GM19328 (cell line): ENCODE data around the gene SH3D21.

Experiments
- ATAC-seq: cut with Tn5 transposase; IDR thresholded peaks from one replicate; pipeline ENCODE4 v1.9.1; 2021; ENCODE audit warnings: mild to moderate bottlenecking, moderate library complexity; ENCODE audit not compliant: unreplicated experiment

The SH3D21 gene

DNA sequence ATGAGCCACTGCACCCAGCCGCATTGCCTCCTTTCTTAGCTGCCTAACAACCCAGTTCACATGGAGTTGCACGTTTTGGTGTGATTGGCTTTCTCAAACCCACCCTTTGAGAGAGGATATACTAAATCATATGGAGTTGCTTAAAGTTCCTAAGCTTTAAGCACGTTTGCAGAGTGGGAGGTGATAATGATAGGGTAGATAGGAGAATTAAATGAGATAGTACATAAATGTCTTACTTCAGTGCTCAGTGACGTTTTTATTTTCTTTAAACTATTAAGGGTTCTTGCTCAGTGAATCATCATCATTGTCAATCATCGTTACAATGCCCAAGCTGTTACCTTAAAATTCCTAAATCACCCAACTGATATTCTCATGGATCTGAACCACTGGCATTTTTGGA lies 2.9 kb upstream of the SH3D21 start:
- ATAC-seq, result no peak

DNA sequence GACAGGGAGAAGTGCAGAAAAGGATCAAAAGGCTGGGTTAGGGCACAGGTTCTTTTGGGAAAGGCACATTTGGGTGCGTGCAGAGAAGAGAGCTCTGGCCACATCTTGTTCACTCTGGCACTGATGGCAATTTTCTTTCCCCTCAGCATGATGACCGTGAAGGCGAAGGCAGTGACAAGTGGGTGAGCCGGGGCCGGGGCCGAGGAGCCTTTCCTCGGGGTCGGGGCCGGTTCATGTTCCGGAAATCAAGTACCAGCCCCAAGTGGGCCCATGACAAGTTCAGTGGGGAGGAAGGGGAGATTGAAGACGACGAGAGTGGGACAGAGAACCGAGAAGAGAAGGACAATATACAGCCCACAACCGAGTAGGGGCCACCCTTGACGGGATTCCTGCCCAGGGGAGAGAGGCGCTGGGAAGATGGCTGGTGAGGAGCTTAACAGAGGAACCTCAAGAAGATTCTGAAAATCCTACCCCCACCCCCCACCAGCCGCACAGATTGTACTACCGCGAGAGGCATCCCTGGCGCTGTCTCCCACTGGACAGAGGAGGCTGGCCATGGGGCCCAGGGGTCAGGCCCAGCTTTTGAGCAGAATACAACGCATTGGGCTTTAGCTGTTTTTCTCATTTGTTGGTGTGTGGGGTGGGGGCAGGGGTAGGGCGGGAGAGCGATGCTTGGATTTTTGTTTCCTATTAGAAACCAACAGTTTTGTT lies 2.4 kb upstream of the SH3D21 start:
- ATAC-seq, result no peak

DNA sequence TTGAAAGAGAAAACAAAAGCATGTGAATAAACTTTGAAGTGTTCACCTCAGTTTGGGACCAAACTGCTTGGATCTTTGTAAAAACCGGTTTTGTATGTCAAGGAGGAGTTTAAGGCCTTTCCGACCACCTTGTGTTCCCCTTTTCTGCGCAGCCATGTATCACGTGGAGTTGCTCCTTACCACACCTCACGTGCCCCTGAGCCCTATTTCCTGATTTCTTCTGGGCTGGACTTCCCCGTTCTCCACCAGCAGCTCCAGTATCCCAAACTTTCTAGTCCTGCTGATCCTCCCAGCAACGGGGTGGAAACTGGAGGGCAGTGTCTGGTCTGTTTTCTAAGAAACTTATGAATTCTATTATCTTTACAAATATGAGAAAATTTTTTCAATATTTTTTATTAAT lies 1.6 kb upstream of the SH3D21 start:
- no peak for ATAC-seq

DNA sequence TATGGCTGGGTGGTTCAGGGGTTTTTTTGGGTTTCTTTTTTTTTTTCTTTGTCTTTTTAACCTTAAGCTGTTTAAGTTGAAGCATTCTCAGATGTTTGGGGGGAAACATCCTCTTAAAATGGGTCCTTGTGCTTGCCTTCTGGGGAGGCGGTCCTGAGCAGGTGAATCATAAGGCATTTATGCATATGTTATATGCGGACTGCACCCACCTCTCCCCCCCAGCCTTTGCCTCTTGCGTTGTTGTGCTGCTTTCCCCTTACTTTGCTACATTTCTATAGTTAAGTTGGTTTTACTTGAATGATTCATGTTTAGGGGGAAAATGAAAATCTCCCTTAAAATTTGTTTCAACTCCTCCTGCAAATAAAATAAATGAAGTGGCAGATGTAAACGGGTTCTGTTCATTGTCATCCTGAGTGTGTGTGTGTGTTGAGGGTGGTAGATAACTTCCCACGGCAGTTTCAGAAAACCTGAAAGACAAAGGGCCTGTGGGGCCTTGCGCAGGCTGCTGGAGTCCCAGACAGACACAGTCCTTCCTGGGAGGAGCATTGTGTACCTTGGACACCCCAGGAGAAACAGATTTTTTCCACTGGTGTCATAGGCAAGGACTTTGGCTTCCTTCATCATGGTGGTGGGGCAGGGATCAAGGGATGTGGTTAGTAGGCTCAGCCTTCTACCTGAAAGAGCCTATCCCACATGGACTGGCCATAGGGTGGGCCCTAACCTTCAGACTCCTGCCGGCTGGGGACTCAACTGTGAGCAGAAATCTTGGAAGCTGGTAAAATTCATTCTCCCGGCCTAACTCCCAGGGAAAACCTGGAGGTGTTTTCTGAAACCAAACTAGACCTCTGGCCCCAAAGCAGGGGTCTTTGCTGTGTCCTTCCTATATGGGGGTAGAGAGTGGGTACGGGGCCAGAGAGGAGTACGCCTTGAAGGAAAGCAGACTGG lies 926 bp upstream of the SH3D21 start:
- no peak for ATAC-seq

DNA sequence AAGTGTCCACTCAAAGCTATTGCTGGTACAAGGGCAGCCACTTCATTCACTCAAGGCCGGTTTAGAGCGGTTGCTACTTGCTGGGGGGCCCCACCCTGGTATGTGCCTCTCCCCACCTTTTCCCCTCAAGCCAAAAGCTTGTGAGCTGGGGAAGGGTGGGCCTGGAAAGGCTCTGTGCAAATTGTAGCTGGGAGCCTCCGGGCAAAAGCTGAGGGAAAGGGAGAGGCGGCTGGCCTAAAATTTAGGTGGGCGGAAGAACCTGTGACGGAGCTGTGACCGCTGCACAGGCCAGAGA lies 306 bp upstream of the SH3D21 start:
- ATAC-seq, result no peak

DNA sequence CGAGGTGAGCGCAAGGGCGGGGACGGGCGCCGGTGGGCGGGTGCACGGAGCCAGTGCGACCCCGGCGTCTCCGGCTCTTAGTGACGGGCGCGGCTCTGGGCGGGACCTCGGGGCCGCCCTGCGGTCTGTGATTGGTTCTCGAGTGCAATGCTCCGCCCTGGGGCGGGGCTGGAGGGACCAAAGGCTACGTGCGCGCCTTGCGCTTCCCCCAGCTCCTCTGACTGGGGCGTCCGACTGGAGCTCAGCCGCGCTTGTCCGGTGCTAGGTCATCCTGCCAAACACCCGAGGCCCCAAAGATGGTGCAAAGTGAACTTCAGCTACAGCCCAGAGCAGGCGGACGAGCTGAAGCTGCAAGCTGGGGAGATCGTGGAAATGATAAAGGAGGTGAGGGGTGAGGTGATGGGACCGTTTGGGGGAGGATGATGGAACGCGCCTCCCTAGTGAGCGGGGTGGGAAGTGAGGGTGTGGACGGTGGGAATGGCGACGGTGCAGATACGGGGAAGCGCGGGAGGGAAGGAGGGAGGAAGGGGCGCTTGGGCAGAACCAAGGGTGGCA lies 811 bp downstream of the SH3D21 start:
- peak; percentile 99 for ATAC-seq

DNA sequence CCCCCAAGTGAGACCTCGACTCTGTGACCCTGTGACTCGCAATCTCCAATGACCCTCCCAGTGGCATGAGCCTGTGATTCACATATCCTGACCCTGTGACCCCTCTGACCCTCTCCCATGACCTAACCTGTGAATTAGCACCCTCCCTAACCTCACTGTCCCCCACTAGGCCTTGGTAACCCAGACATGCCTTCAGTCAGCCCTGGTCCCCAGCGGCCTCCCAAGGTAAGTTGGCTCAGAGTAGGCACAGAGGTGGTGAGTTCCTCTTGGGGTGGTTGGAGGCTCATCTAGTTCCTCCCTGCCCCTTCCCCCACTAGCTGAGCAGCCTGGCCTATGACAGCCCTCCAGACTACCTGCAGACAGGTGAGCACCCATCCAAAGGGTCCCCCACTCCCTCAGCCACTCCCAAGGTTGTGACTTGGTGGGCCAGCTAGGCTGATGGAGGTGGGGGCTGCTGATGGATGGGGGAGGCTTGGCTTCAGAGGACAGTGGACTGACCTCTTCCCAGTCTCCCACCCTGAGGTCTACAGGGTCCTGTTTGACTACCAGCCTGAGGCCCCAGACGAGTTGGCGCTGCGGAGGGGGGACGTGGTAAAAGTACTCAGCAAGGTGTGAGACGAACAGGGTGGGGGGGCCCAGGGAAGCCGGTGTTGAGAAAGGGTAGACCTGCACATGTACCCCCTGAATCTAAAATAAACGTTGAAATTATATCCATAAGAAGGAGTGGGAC lies 1.6 kb downstream of the SH3D21 start:
- ATAC-seq, result no peak

DNA sequence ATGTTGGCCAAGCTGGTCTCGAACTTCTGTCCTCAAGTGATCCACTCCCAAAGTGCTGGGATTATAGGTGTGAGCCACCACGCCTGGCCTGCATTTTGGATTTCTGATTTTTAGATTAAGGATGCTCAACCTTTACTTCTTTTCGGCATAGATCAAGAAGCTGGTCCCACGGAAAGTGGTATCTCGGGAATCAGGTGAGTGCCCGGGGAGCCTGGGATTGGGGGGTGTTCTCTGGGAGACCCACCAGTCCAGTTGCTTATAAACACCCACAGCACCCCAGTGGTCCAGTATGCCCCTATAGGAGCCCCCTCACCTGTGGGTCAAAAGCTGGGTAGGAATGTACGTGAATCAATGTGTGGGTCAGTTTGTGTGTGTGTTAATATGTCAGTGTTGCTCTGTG lies 3.2 kb downstream of the SH3D21 start:
- ATAC-seq, result no peak

DNA sequence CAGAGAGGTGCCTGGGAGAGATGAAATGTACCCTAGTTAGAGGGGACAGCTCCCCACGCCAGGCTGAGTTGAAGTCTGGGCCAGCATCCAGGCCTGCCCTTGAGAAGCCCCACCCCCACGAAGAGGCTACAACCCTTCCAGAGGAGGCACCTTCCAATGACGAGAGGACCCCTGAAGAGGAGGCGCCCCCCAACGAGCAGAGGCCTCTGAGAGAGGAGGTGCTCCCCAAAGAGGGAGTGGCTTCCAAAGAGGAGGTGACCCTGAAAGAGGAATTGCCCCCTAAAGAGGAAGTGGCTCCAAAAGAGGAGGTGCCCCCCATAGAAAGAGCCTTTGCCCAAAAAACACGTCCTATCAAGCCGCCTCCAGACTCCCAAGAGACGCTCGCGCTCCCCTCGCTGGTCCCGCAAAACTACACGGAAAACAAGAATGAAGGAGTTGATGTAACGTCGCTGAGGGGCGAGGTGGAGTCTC lies 14.2 kb downstream of the SH3D21 start:
- ATAC-seq, result no peak

DNA sequence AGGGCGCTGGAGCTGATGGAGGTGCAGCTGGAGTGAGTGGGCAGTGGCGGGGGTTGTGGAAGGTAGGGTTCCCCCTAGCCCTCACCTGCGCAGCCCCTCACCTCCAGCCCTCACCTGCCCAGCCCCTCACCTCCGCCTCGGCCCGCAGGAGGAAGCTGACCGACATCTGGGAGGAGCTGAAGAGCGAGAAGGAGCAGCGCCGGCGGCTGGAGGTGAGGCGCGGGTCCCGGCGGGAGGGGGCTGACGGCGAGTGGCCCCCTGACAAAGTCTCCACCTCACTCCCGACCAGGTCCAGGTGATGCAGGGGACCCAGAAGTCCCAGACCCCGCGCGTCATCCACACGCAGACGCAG lies 14.6 kb downstream of the SH3D21 start:
- no peak for ATAC-seq

DNA sequence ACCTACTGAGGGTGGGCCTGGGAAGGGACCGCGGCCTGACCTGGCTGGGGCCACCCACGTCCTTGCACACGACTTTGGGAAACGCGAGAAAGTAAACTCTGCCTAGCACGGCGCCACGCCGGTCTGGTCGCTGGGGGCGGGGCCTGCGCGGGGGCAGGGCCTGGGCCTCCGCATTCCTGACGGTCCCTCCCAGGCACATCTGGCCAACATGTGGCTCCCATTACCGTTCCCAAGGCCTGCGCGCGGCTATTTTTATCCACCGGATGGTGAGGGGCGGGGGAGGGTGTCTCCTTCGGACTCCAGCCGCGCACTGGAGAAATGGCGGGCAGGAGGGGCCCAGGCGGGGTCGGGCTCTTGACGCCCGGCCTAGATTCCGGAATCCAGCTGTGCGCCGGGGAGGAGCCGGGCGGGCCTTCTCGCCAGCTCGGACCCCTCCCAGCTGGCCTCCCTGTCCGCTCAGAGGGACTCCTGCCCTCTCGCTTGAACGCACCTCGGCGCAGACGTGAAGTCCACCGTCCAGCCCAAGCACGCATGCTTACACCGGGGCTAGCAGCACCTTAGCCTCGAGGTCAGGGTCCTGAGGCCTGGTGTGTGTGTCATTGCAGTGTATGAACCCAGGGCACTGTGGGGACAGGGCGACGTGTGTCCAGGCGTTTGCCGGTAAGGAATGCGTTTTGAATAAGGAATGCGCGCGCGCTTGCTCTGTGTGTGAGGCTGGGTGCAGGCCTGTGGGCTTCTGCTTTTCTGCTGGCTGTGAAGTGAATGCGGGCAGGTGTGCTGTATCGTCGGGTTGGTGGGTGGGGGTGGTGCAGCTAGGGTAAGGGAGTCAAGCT lies 15.2 kb downstream of the SH3D21 start:
- ATAC-seq, result no peak

DNA sequence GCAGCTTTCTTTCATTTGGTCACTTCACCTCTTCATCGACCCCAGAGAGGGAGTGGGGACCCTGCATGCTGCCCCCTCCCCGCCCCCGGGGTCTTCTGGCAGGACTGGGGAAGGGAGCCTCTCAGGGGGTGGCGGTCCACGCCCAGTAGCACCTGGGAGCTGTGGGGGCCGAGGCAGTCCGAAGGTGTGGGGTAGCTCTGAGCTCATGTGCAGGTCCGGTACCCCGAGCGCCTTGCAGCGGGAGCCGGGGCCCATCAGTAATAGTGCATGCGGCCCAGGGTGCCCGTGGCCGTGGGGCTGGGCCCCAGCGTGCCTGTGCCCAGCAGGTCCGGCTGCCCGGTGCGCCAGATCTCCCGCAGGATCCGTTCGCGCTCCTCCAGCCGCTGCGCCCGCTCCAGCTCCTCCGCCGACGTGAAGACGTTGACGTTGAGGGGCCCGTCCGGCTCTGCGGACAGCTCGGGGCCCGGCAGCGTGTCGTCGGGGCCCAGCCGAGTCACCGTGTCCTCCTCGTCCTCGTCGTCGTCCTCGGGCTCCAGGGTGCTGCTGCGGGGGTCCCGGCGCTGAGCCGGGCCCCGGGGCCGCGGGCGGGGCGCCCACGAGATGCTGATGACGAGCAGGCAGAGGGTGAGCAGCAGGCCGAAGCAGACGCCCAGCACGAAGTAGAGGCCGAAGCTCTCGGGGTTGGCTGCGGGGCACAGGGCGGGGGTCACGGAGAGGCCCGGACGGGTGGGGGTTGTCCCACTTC lies 16.0 kb downstream of the SH3D21 start:
- ATAC-seq, result no peak

DNA sequence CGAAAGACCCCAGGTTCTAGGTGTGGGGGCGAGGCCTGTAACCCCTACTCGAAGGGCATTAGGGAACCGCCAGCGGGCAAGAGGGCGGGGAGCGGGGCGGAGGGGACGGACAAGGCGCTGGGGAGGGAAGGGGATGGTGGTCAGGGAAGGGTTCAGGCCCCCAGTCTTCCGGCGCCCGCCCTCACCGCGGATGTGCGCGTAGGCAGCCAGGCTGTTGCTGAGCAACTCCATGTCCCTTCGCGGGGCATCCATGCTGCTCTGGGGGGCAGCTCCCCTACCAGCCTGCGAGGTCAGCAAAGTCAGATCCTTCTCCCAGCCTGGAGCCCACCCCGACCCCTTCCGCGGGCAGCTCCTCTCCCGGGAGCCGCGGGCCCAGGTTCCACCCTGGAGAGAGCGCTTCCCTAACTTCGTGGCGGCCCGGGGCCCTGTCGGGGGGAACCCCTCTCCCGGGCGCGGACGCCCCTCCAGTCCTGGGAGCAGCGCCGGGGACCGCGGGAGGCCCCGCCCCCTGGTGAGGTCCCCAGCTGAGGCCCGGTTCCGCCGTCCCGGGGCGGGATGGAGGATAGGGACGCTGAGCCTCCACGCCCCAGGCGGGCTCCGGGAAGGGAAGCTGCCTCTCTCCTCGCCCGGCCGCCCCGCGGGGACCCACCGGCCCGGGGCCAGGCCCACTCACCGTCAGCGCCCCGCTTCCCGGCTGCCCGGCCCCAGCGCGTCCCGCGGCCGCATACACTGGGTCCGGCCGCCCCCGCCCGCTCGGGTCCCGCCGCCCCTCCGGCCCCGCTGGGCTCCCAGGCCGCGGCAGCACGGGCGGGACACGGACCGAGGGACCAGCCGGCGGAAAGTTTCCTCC lies 16.8 kb downstream of the SH3D21 start:
- no peak for ATAC-seq

DNA sequence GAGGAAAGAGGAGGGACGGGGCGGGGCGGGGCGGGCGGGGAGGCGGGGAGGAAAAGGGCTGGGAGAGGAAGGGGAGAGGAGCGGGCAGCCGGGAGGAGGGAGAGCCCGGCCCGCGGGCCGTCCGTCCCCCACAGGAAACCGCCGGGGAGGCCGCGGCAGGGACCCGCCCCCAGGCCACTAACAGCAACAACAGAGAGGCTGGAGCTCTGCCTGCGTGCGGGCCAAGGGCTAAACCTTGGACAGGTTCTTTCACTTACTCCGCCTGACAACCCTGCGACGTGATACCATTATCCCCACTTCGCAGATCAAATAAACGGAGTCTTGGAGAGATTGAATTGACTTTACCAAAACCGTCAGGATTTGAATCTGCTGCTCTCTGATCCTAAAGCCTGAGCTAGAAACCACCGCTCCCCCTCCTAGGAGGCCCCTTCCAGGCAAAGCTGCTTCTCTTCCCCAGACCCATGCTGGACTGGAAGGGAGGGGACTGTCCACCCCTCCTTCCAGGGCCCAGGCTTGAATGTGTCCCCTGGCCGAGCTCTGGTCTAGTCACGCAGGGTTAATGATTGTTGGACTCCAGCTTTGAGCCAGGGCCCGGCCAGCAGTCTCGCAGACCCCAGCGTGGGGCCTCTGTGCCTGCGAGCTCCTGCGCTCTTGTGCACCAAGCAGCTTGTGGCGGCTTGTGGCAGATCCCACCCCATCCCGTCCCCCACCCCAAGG lies 17.6 kb downstream of the SH3D21 start, which contains the start of gene EVA1B:
Gene EVA1B, minus strand, starts transcription at position 10 of the 717 bp plus-strand sequence. CDS start 608 bp downstream, outside the sequence.
- no peak for ATAC-seq

DNA sequence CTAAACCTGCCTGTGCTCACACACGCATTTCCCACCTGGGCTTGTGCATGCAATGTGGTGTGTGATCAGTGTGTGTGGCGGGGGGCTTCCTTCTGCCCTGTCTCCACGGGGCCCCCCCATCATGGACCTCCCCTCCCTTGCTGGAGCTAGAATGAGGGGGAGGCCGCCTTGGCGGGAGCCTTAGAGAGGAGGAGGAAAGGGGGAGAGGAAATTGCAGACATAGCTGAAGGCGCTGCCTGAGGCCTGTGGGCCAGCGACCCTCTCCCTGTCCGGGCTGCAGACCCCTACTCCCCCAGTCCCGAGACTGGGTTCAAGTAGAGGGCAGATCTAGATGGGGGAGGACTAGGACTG lies 18.2 kb downstream of the SH3D21 start:
- ATAC-seq, result no peak

DNA sequence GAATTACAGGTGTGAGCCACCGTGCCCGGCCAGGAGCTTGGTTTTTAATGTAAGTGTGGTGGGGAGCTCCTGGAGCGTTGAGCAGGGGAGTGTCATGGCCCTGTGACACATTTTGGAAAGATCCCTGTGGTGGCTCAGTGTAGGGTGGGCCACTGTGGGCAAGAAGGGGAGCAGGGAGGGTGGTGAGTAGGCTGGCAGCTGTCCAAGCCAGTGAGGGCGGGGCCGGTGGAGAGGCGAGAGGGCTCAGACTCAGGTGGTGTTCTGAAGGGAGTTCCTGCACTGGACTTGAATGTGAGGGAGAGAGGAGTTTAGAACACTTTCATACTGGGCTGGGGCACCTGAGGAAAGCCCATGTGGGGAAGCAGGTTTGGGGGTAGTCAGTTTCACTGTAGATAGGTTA lies 20.3 kb downstream of the SH3D21 start:
- no peak for ATAC-seq

DNA sequence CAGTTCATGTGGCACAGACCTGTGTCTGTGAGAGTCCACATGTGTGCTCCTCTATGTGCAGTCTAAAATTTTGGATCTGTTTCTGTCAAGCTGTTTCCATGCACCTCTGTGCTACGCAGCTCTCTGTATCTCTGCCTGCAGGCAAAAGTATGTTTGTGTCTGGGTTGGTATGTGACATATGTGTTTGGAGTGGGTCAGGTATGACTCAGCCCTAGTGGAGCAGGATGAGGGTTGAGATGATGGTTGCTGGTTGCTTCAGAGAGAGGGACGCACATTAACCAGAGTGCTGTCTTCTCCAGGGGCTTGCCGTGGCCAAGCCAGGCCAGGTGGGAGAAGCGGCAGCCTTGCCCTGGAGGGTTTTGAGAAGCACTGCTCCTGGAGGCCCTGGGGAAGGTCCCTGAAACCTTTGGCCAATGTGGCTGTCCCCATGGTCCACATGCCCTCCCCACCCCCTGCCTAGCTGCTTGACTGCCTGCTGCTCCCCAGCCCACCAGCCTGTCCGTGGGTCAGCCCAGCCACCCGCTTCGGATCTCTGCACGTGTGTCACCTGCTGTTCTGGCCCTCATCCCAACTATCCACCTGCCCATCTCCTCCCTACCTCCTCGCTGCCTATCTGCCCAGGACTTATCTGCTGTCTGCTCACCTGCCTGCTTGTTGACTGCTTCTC lies 21.4 kb downstream of the SH3D21 start:
- ATAC-seq, result no peak

DNA sequence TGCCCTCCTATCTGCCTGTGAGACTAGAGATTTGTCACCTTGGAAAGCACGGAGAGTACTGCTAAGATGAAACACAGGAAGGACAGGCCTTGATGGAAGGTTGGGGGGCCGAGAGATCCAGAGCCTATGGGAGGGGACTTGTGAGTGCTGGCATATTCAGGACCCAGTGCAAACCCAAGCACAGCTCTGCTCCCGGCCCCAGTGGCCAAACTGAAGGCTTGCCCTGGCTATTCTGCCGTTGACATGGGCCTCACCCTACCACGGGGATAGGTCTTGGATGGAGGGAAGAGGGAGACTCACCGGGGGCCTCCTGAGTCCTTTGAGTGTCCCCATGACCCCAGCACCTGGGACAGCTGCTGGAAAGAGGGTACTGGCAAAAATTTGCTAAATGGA lies 21.9 kb downstream of the SH3D21 start:
- no peak for ATAC-seq
